SJSA1 (cell line): ENCODE data around the gene SAMD4A. TPM values are rescaled to one million over a fixed set of nuclear protein-coding genes. Genes with fewer than 3 reads are reported as not detected.
A peak's percentile ranks its signal among the peaks of the same experiment; 100 is the strongest.

ENCODE experiments used
- DNase-seq, 2 experiments: peaks; one replicate each; pipeline ENCODE4 v3.0.0-alpha.2; 2015 to 2020; ENCODE audit warnings: low spot score in 2 of 2, low read depth in 1 of 2
- H3K27ac ChIP-seq: fragments of 250-450 bp; sonication (Bioruptor Pico); 2 replicates; pipeline ENCODE4 v1.5.1; 2020; ENCODE audit warnings: mild to moderate bottlenecking, moderate library complexity
- H3K27me3 ChIP-seq: fragments of 250-450 bp; sonication (Bioruptor Pico); replicated peaks from 2 replicates; pipeline ENCODE4 v1.5.1; 2020; ENCODE audit warnings: mild to moderate bottlenecking, moderate library complexity
- H3K36me3 ChIP-seq: fragments of 250-450 bp; sonication (Bioruptor Pico); 2 replicates; pipeline ENCODE4 v1.5.1; 2020; ENCODE audit warnings: mild to moderate bottlenecking
- H3K4me1 ChIP-seq: fragments of 250-450 bp; sonication (Bioruptor Pico); replicated peaks from 2 replicates; pipeline ENCODE4 v1.6.1; 2021; ENCODE audit warnings: mild to moderate bottlenecking
- H3K4me3 ChIP-seq: fragments of 250-450 bp; sonication (Bioruptor Pico); 2 replicates; pipeline ENCODE4 v1.5.1; 2020; ENCODE audit warnings: mild to moderate bottlenecking
- H3K9me3 ChIP-seq: fragments of 250-450 bp; sonication (Bioruptor Pico); replicated peaks from 2 replicates; pipeline ENCODE4 v1.5.1; 2020; ENCODE audit warnings: mild to moderate bottlenecking
- total RNA-seq: library from RNA; depleted of rRNA; stranded (reverse); fragments of >200 nt; shearing (Covaris generic); gene quantifications from 2 replicates; pipeline ENCODE4 v1.2.3, GENCODE V29; 2014

SAMD4A gene
- total RNA-seq, 1 experiment from 2014 or later, result 31.6 TPM

DNA sequence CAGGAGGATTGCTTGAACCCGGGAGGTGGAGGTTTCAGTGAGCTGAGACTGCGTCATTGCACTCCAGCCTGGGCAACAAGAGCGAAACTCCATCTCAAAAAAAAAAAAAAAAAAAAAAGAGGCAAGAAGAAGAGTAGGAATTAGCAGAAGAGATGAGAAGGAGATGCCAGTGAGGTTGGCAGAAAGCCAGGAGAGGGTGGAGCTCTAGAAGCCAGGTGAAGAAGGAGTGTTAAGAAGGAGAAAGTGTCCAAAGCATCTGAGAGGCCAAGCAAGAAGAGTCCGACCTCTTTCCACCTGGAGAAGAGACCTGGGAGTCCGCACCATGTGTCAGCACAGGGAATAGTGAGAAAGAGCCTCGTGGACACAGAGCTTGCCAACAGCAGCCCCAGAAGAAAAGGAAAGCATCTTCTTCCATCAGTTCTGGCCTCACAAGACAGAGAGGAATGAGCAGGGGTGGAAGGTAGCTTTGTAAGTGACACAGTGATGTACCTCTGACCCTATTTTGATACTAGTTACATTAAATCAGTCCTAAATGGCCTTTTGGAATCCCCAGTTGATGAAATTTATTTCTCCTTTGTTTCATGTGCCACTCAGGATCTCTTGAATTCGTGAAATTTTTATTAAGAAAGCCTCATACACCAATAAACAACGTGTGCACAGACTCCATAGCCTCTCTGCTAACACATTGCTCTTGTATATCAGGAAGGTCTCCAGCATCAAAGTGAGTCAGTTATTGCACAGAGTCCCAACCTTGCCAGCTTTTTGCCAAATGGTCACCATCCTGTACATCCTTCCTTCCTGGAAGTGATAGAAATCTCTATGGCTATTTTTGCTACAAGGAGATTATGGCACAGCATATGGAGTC lies 70.6 kb downstream of the SAMD4A start:
- Histone ChIP-seq H3K4me3 (no peak overlapping the region), H3K27me3 (no peaks in the 10 kb centered on the region), H3K4me1 (peaks cover 46% of the 10 kb centered on the region), H3K27ac (peak overlapping the region; percentile 35), H3K9me3 (no peaks in the 10 kb centered on the region), H3K36me3 (peaks cover 3% of the 10 kb centered on the region; the same call in 1 of the 2 replicates)
- DNase-seq, result peak in 1 of 2 experiments; percentile 56

DNA sequence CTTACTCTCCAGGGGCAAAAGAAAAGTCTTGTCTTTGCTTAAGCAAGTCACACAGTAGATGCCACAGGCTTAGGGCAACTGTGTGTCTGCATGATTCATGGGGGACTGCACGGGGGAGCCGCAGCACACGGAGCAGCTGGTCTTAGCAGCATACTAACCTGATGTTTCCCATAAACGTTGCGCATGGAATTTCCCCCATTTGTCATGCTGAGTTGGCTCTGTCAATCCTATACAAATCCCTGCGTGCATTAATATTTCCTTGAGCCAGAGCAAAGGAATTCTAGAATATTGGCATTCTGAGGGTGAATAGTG lies 71.2 kb downstream of the SAMD4A start:
- peak overlapping the region; percentile 35 for H3K27ac ChIP-seq
- H3K4me1 ChIP-seq, result peaks cover 52% of the 10 kb centered on the region
- peaks cover 3% of the 10 kb centered on the region; the same call in 1 of the 2 replicates for H3K36me3 ChIP-seq
- no peak overlapping the region for H3K4me3 ChIP-seq
- H3K9me3 ChIP-seq, result no peaks in the 10 kb centered on the region
- no peaks in the 10 kb centered on the region for H3K27me3 ChIP-seq
- DNase-seq, result peak; percentile 62 to 72

GRCh38 chr14:54639611-54640010 lies 72.7 kb downstream of the SAMD4A start:
- Histone ChIP-seq H3K4me3 (no peak overlapping the region), H3K4me1 (peaks cover 65% of the 10 kb centered on the region), H3K9me3 (no peaks in the 10 kb centered on the region), H3K27me3 (no peaks in the 10 kb centered on the region), H3K36me3 (peaks cover 3% of the 10 kb centered on the region; the same call in 1 of the 2 replicates), H3K27ac (no peak overlapping the region)
- DNase-seq, result no peak

DNA sequence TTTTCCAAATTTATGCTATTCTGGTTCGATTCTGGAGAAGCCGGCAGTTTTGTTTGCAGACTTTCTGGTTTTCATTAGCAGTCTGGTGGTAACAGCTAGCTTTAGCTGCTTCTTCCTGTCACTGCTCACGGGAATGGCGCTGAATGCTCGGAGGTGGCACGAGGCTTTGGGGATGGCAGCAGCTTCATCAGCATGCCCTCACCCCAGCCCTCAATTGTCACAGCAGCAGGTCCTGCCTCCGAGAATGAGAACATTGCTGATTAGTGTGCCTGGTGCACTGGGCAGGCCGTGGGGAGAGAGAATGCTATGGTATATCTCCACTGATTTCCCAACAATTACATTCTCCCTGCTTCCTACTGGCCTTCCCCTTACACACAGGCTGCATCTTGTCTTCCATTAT lies 73.6 kb downstream of the SAMD4A start:
- Histone ChIP-seq H3K4me3 (no peak overlapping the region), H3K36me3 (peaks cover 3% of the 10 kb centered on the region; the same call in 1 of the 2 replicates), H3K4me1 (peaks cover 67% of the 10 kb centered on the region), H3K27me3 (no peaks in the 10 kb centered on the region), H3K27ac (no peak overlapping the region), H3K9me3 (no peaks in the 10 kb centered on the region)
- DNase-seq, result no peak

- H3K36me3 ChIP-seq, result no peaks in the 10 kb centered on the region
- no peaks in the 10 kb centered on the region for H3K9me3 ChIP-seq
- no peaks in the 10 kb centered on the region for H3K27me3 ChIP-seq
- H3K27ac ChIP-seq, result peak overlapping the region; percentile 80
- peaks cover 54% of the 10 kb centered on the region for H3K4me1 ChIP-seq
- DNase-seq, result no peak
- no peak overlapping the region for H3K4me3 ChIP-seq
Observed at GRCh38 chr14:54642121-54642520, 75.2 kb downstream of the SAMD4A start.

DNA sequence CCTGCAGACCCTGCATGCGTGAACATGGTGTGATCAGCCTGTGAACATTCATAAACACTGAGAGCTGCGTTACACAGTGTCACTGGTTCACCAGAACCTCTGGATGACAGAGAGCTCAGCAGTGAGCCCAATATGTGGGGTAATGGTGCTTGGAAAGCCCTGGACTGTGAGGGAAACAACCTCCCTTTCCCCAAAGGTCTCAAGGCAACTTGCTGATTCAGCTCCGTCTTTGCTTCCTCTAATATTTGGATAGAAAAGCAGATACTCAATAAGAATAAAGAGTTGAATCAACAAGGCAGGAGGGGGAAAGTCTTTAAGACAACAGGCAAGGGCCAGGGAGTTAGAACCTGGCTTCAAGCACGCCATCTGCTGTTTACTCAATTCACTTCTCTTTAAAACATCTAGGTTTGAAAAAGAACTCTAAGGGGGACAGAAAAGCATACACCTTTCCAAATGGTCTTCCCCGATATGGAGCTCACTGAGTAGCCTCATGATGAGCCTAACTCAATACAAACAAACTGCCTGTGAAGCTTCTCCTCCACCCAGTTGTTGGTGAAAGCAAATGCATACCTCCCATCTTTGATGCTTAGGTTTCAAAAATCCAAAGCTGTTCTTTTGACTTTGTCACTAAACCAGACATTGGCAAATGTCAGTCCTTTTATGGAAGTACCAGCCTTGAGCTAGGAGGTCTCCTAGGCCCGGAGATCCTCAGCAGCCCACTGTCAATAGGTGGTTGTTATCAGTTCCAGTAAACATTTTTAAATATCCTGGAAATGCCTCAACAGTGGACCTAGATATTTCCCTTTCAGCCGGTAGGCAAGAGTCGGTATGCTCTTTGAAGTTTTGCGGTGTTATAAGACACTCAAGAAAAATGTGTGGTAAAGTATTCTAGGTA lies 76.1 kb downstream of the SAMD4A start:
- no peaks in the 10 kb centered on the region for H3K9me3 ChIP-seq
- peak overlapping the region; percentile 80 for H3K27ac ChIP-seq
- DNase-seq, result peak; percentile 63 to 93
- H3K4me1 ChIP-seq, result peaks cover 44% of the 10 kb centered on the region
- H3K27me3 ChIP-seq, result no peaks in the 10 kb centered on the region
- H3K36me3 ChIP-seq, result no peaks in the 10 kb centered on the region
- no peak overlapping the region for H3K4me3 ChIP-seq

GRCh38 chr14:54643696-54644176 lies 76.8 kb downstream of the SAMD4A start:
- Histone ChIP-seq H3K4me1 (peaks cover 37% of the 10 kb centered on the region), H3K27ac (peak overlapping the region; percentile 80), H3K27me3 (no peaks in the 10 kb centered on the region), H3K4me3 (no peak overlapping the region), H3K9me3 (no peaks in the 10 kb centered on the region), H3K36me3 (no peaks in the 10 kb centered on the region)
- DNase-seq, result no peak

- Histone ChIP-seq H3K27me3 (no peaks in the 10 kb centered on the region), H3K4me1 (peaks cover 43% of the 10 kb centered on the region), H3K27ac (no peak overlapping the region), H3K9me3 (no peaks in the 10 kb centered on the region), H3K36me3 (no peaks in the 10 kb centered on the region), H3K4me3 (no peak overlapping the region)
- DNase-seq, result no peak
Observed at GRCh38 chr14:54645639-54646038, 78.7 kb downstream of the SAMD4A start.

- no peak for DNase-seq
- no peaks in the 10 kb centered on the region for H3K36me3 ChIP-seq
- peaks cover 53% of the 10 kb centered on the region for H3K4me1 ChIP-seq
Observed at GRCh38 chr14:54646626-54647025, 79.7 kb downstream of the SAMD4A start.

DNA sequence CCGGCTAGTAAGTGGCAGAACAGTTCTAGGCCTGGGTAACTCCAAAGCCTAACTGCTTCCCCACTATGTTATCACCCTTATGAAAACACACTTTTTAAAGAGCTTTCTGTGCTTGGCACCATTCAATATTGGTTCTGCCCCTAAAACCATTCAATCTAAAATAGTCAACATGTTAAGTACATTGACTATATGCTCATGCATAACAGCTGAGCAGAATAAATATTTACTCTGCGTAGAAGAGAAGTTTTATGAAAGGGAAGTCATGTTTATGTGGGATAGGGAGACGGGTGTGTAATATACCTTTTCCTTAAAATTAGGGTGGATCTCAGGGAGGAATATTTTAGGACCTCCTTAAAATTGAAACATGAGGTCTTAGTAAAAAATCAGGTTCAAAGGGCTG lies 80.5 kb downstream of the SAMD4A start:
- no peak overlapping the region for H3K27ac ChIP-seq
- H3K9me3 ChIP-seq, result no peaks in the 10 kb centered on the region
- H3K36me3 ChIP-seq, result no peaks in the 10 kb centered on the region
- DNase-seq, result no peak
- H3K4me3 ChIP-seq, result no peak overlapping the region
- H3K27me3 ChIP-seq, result no peaks in the 10 kb centered on the region
- peaks cover 51% of the 10 kb centered on the region for H3K4me1 ChIP-seq

More at GRCh38 chr14:54646626-54647025, 79.7 kb downstream of the SAMD4A start:
- Histone ChIP-seq H3K4me3 (no peak overlapping the region), H3K27me3 (no peaks in the 10 kb centered on the region), H3K27ac (no peak overlapping the region), H3K9me3 (no peaks in the 10 kb centered on the region)

DNA sequence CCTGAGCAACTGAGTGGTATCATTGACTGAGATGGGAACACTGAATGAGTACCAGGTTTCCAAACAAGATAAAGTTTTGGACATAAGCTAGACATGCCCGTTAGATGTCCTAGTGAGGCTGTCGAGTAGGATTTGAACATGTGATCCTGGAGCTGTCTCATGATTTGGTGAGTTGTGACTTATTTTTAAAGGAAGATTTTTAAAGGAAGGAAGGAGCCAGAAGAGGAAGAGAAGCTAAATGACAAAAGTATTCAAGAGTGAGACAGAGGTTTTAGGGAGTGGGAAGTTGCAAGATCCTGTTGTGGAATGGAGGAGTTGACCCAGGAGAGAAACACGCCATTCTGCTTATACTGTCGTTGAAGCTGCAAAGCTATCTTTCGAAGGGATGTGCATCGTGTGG lies 82.1 kb downstream of the SAMD4A start:
- Histone ChIP-seq H3K36me3 (no peaks in the 10 kb centered on the region), H3K27me3 (no peaks in the 10 kb centered on the region), H3K4me3 (no peak overlapping the region), H3K4me1 (peaks cover 52% of the 10 kb centered on the region), H3K27ac (no peak overlapping the region), H3K9me3 (no peaks in the 10 kb centered on the region)
- no peak for DNase-seq

- Histone ChIP-seq H3K4me3 (no peak overlapping the region), H3K4me1 (peaks cover 55% of the 10 kb centered on the region)
Observed at GRCh38 chr14:54650331-54650958, 83.5 kb downstream of the SAMD4A start.

GRCh38 chr14:54650959-54651351 lies 84.0 kb downstream of the SAMD4A start:
- Histone ChIP-seq H3K4me3 (no peak overlapping the region), H3K27ac (peak overlapping the region; percentile 99), H3K9me3 (no peaks in the 10 kb centered on the region), H3K36me3 (no peaks in the 10 kb centered on the region), H3K27me3 (no peaks in the 10 kb centered on the region), H3K4me1 (peaks cover 55% of the 10 kb centered on the region)
- DNase-seq, result peak in 1 of 2 experiments; percentile 60

More at GRCh38 chr14:54650331-54650958, 83.5 kb downstream of the SAMD4A start:
- peak; percentile 64 to 70 for DNase-seq
- Histone ChIP-seq H3K36me3 (no peaks in the 10 kb centered on the region), H3K27me3 (no peaks in the 10 kb centered on the region), H3K27ac (peak overlapping the region; percentile 99), H3K9me3 (no peaks in the 10 kb centered on the region)
